HG03457 (cell line): ENCODE data around the gene PSMB7.

Experiments used
- ATAC-seq: cut with Tn5 transposase; IDR thresholded peaks from one replicate; pipeline ENCODE4 v1.9.1; 2021; ENCODE audit warnings: moderate number of reproducible peaks; ENCODE audit not compliant: unreplicated experiment

The PSMB7 gene

DNA sequence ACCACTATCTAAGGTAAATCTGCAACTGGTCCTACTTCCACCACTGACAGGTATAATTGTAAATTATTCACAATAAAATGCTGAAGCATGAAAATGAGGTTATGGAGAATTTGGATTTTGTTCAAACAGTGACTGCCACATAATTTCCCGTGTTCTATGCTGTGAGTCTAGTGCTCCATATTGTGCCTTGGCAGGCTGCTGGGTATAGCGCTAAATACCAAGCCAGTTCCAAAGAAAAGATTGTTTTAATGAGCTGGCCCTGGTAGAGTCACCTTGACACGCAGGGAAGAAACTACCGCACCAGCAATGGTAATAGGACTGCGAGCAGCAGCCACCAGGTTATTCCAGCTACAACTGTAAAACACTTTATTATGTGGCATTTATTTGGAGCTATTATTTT is 30.4 kb downstream of the PSMB7 start:
- no peak for ATAC-seq

DNA sequence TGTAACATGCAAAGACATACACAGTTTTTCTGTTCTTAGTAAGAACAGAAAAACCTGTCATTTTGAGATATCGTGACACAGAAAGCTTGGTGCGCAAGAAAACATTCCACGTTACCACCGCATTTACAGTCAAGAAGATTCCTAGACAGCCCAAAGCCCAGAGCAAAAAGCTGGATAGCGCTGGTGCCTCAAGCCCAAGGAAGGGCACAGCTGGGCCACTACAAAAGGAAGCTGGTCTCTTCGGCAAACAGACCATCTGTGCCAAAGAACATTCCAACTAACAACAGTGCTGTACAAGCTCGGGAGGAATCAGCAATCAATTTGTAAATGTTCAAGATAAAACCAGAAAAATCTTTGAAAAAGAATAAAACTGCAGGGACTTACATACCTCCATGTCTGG is 31.0 kb downstream of the PSMB7 start:
- no peak for ATAC-seq

DNA sequence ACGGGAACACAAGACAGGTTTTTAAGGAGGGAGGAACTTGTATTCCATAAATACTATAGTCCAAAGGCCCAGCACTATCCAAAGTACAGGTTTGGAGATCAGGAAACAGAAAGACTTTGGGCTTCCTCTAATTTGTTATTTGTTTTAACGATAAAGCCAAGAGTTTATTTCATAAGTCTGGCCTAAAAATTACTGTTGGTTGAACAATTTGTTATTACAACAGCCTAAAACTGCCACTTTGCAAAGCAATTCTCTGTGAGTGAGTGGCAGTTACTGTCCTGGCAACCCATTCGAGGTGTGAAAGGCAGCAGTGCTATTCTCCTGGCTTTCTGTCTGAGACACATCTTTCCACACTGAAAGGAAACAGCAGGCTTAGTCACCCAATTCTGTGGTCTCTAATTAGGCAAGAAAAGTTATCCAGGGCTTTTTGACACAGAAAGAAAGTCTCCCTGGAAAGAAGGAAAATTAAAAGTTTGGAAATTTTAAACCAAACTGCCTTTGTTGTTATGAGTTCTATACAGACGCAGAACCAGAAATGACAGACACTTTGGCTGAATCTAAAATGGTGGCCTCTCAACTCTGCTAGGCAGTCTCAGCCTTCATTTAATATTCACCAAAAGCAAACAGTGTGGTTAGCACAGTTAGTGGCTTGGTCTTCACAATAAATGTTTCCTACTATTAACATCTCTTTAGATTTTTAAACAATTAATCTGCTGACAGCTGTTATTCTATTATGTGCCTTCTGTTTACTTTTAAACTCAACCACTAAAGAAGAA is 33.9 kb downstream of the PSMB7 start:
- no peak for ATAC-seq

- ATAC-seq: no peak
Measured at GRCh38 chr9:124377551-124378406, 37.5 kb downstream of the PSMB7 start.

DNA sequence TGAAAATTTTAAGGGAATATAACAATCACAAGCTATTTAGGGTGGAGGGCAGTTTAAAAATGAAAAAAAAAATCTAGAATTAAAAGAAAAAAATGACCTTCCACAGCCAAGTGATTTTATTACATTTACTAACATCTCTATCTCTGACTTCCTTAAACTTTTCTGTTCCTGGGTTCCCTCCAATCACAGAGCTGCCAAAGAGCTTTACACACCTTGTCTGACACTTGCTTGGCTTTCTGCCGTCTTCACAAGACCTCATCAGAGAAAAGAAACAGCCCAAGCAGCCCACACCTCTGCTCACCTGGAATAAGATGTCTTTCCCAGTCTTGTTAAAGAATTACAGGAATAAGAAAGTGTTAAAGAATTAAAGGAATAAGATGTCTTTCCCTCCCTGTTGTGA is 38.9 kb downstream of the PSMB7 start:
- no peak for ATAC-seq

- no peak for ATAC-seq
Measured at GRCh38 chr9:124375726-124376125, 39.5 kb downstream of the PSMB7 start.

DNA sequence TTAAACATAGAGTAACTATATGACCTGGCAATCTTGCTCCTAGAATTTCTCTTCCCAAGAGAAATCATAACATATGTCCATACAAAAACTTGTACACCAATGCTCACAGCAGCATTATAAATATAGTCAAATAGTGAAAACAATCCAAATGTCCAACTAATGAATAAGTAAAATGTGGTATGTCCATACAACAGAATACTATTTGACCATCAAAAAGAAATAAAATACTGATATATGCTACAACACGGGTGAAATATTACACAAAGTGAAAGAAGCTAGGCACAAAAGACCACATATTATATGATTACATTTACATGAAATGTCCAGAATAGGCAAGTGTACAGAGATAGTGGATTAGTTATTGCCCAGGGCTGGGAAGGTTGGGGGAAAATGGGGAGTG is 41.4 kb downstream of the PSMB7 start:
- ATAC-seq: no peak

GRCh38 chr9:124373386-124373785 is 41.9 kb downstream of the PSMB7 start:
- no peak for ATAC-seq

DNA sequence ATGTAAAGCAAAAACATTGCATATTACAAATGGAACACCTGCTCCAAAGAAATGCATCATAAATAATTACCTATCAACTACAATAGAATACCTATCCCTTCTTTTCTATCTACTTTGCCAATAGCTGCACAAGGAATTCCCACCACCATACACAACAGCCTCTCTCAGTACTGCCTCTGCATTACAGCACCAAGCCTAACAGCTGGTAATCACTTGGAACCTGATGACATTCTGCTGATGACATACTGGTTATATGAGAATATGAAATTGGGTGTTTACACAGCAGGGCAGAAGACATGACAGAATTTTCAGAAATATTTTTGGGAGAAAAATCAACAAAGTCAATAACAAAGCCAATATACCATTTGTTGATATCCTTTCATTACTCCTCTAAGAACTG is 43.2 kb downstream of the PSMB7 start:
- no peak for ATAC-seq

- ATAC-seq: no peak
Measured at GRCh38 chr9:124370896-124371582, 44.2 kb downstream of the PSMB7 start.

DNA sequence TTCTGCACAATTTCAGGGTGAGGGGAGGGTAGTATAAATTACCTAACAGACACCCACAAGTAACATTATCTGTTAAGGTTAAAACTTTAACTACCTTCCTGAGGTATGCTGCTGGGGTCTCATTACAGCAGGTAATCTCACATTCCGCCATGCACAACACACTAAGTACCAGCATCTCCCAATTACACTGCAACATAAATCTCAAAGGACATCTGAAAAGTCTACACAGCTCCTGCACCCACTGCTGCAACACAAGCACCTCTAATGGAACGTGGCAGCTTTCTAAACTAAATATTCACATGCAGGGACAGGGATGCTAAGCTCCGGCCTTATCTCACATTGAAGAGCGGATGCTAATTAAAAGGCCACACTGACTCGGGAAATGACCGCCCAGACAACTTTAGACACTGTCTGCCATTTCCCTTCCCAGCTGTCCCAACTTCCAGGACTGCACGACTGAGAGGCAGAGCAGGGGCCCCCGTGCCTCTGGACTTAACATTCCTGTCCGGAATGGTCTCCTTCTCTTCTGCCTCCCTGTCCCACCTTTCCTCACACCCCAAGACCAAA is 45.9 kb downstream of the PSMB7 start:
- ATAC-seq: no peak

DNA sequence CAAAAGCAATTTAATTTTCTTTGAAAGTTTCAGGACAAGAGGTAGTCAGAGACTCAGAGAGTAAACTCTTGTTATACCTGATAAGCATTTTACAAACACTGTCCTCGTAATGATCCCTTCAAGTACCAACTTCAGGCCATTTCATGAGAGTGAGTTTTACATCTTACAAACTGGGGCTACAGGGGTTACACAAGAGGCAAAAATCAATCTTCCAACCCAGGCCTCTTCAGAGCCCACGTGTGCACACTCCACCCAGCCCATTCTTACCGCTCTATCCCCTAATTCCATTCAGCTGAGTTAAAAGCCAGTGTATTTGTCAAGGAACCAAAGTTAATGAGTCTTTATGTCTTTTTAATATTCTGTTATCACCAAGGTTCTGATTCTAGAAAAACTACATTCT is 46.5 kb downstream of the PSMB7 start:
- no peak for ATAC-seq

GRCh38 chr9:124366476-124367220 is 48.6 kb downstream of the PSMB7 start:
- ATAC-seq: no peak

- no peak for ATAC-seq
Measured at GRCh38 chr9:124365036-124365435, 50.2 kb downstream of the PSMB7 start.

DNA sequence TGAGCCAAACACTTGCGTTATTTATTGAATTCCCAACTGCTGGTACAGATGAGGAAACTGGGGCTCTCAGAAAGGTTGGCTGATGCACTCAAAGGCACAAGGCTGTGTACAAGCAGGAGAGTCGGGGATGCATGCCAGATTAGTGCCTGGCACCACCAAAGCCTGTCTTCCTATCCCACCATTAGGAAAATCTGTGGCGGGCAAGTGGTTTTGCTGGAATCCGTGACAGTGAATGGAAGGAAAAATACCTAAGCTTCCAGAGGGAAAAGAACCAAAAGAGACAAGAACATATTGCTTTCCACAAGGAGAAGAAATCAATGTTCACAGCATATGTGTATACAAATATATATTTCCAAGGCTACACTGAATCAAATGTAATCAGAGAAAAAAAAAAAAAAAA is 51.1 kb downstream of the PSMB7 start:
- ATAC-seq: no peak

GRCh38 chr9:124363326-124364096 is 51.7 kb downstream of the PSMB7 start:
- ATAC-seq: no peak

GRCh38 chr9:124361128-124361527 is 54.1 kb downstream of the PSMB7 start:
- no peak for ATAC-seq

- no peak for ATAC-seq
Measured at GRCh38 chr9:124359855-124360678, 55.2 kb downstream of the PSMB7 start.

GRCh38 chr9:124359426-124359825 is 55.8 kb downstream of the PSMB7 start:
- ATAC-seq: no peak
